Keratinocyte (primary cell): Measurements from ENCODE around the gene IFT25. TPM values are rescaled to one million over a fixed set of nuclear protein-coding genes. Genes with fewer than 3 reads are reported as not detected.

Experiments used
- DNase-seq: peaks from one replicate; pipeline ENCODE4 v3.0.0-alpha.2; 2011; ENCODE audit warnings: low read depth, missing footprints, low spot score
- FAIRE-seq: peaks from 2 replicates; lab custom pipeline; 2011; peaks lifted over from hg19 to GRCh38; lab: Jason Lieb, UNC
- H2AFZ ChIP-seq: 2 replicates; pipeline ENCODE4 v1.6.0; 2012; ENCODE audit warnings: low read length, control low read depth, inconsistent platforms; ENCODE audit not compliant: control insufficient read depth
- H3K27ac ChIP-seq: 2 replicates; pipeline ENCODE4 v1.5.1; 2011; ENCODE audit warnings: low read length; ENCODE audit not compliant: control insufficient read depth, insufficient read depth
- H3K27me3 ChIP-seq: 3 replicates; pipeline ENCODE4 v1.6.0; 2011; ENCODE audit warnings: low read length; ENCODE audit not compliant: control insufficient read depth, insufficient read depth; ENCODE audit errors: extremely low read depth
- H3K36me3 ChIP-seq, 2 experiments: 2 replicates in 1 of 2; 3 replicates in 1 of 2; pipeline ENCODE4 v1.5.1; 2011; ENCODE audit warnings: low read length in 2 of 2, mild to moderate bottlenecking in 1 of 2; ENCODE audit not compliant: control insufficient read depth in 2 of 2, insufficient read depth in 2 of 2; ENCODE audit errors: extremely low read depth in 1 of 2
- H3K4me1 ChIP-seq: 3 replicates; pipeline ENCODE4 v1.5.1; 2011; ENCODE audit warnings: low read length; ENCODE audit not compliant: control insufficient read depth, insufficient read depth; ENCODE audit errors: extremely low read depth
- H3K4me2 ChIP-seq: 3 replicates; pipeline ENCODE4 v1.6.0; 2011; ENCODE audit warnings: low read depth, low read length; ENCODE audit not compliant: control insufficient read depth, insufficient read depth; ENCODE audit errors: extremely low read depth
- H3K4me3 ChIP-seq, 3 experiments: fragments of 200-600 bp in 1 of 3; sonication (generic) in 1 of 3; 2 replicates in 2 of 3; 3 replicates in 1 of 3; pipeline ENCODE4 v1.5.1; 2011 to 2016; ENCODE audit warnings: low read length in 3 of 3, mild to moderate bottlenecking in 3 of 3, control low read depth in 2 of 3, inconsistent platforms in 1 of 3, low read depth in 1 of 3, mixed read lengths in 1 of 3, mixed run types in 1 of 3, moderate library complexity in 1 of 3; ENCODE audit not compliant: control insufficient read depth in 2 of 3, insufficient read depth in 2 of 3; ENCODE audit errors: extremely low read depth in 1 of 3
- H3K79me2 ChIP-seq: 2 replicates; pipeline ENCODE4 v1.6.0; 2012; ENCODE audit warnings: low read length; ENCODE audit not compliant: control insufficient read depth, insufficient read depth
- H3K9ac ChIP-seq: 3 replicates; pipeline ENCODE4 v1.6.0; 2011; ENCODE audit warnings: low read length; ENCODE audit not compliant: control insufficient read depth, insufficient read depth; ENCODE audit errors: extremely low read depth
- H3K9me1 ChIP-seq: 3 replicates; pipeline ENCODE4 v1.6.0; 2011; ENCODE audit warnings: low read length; ENCODE audit not compliant: control insufficient read depth, insufficient read depth; ENCODE audit errors: extremely low read depth
- H3K9me3 ChIP-seq: 2 replicates; pipeline ENCODE4 v1.5.1; 2012; ENCODE audit warnings: low read depth, low read length; ENCODE audit not compliant: control insufficient read depth
- H4K20me1 ChIP-seq: 3 replicates; pipeline ENCODE4 v1.6.0; 2011; ENCODE audit warnings: low read length; ENCODE audit not compliant: control insufficient read depth, insufficient read depth; ENCODE audit errors: extremely low read depth
- EZH2 ChIP-seq: IDR thresholded peaks from one replicate; pipeline ENCODE4 v1.6.1; 2012; ENCODE audit warnings: inconsistent platforms, mild to moderate bottlenecking, low read length, moderate library complexity
- dilution Hi-C: fragments of 300-500 bp; cut with MboI; formaldehyde crosslinking; loops from one replicate; pipeline ENCODE4 v1.7.0; 2020; ENCODE audit warnings: low sequenced_read_pairs; ENCODE audit not compliant: extremely low pct_ligation_motif_present
- polyA plus RNA-seq, 5 experiments: library from polyadenylated mRNA; depleted of rRNA in 3 of 5; stranded (reverse) in 3 of 5; stranded (forward) in 1 of 5; unstranded in 1 of 5; fragments of >200 nt; gene quantifications; 1 replicate in 1 of 5; 2 replicates in 3 of 5; 3 replicates in 1 of 5; pipeline versions ENCODE4 v1.2.1 to v1.2.3, GENCODE V29; 2011 to 2012; ENCODE audit warnings: missing spikeins in 2 of 5, low read depth in 1 of 5, low replicate concordance in 1 of 5
- TF ChIP-seq, protein P1 (sequence below), 3 experiments: IDR thresholded peaks in 1 of 3; conservative IDR thresholded peaks in 1 of 3; optimal IDR thresholded peaks in 1 of 3; 2 replicates in 2 of 3; 3 replicates in 1 of 3; pipeline versions ENCODE3 to v1.5.1; 2011; ENCODE audit warnings: low read length in 3 of 3, mild to moderate bottlenecking in 3 of 3, moderate library complexity in 2 of 3, control low read depth in 1 of 3, inconsistent platforms in 1 of 3; ENCODE audit not compliant: insufficient read depth in 2 of 3; ENCODE audit errors: extremely low read depth in 1 of 3

IFT25 gene
- polyA plus RNA-seq, 1 donor (not counting 4 experiments of a cell fraction or from before 2014, with no cell fraction given), result 64.3 TPM

- Histone ChIP-seq H2AFZ (no peak overlapping the region), H3K4me2 (no peak overlapping the region), H3K27ac (no peak overlapping the region), H3K9me1 (no peaks in the 10 kb centered on the region), H3K9ac (no peak overlapping the region), H4K20me1 (no peaks in the 10 kb centered on the region), H3K4me1 (no peaks in the 10 kb centered on the region), H3K36me3 (peaks cover 33 to 34% of the 10 kb centered on the region in 2 experiments), H3K79me2 (no peaks in the 10 kb centered on the region), H3K9me3 (no peaks in the 10 kb centered on the region), H3K27me3 (no peaks in the 10 kb centered on the region), H3K4me3 (no peak overlapping the region)
- dilution Hi-C loops, result no loop called here
- DNase-seq, result no peak
- FAIRE-seq, result no peak
- TF ChIP-seq, protein P1, sequence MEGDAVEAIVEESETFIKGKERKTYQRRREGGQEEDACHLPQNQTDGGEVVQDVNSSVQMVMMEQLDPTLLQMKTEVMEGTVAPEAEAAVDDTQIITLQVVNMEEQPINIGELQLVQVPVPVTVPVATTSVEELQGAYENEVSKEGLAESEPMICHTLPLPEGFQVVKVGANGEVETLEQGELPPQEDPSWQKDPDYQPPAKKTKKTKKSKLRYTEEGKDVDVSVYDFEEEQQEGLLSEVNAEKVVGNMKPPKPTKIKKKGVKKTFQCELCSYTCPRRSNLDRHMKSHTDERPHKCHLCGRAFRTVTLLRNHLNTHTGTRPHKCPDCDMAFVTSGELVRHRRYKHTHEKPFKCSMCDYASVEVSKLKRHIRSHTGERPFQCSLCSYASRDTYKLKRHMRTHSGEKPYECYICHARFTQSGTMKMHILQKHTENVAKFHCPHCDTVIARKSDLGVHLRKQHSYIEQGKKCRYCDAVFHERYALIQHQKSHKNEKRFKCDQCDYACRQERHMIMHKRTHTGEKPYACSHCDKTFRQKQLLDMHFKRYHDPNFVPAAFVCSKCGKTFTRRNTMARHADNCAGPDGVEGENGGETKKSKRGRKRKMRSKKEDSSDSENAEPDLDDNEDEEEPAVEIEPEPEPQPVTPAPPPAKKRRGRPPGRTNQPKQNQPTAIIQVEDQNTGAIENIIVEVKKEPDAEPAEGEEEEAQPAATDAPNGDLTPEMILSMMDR (optimal IDR thresholded peaks at IDR 0.05 in 1 of 3, IDR thresholded peaks at IDR 0.05 in 1 of 3, conservative IDR thresholded peaks at IDR 0.05 in 1 of 3; ENCODE audit: extremely low read depth in 1 of 3, insufficient read depth in 2 of 3, low read length in 3 of 3), result no peak
- TF ChIP-seq EZH2, result no peak
Measured at GRCh38 chr1:53966794-53967193, 21.3 kb upstream of the IFT25 start.

DNA sequence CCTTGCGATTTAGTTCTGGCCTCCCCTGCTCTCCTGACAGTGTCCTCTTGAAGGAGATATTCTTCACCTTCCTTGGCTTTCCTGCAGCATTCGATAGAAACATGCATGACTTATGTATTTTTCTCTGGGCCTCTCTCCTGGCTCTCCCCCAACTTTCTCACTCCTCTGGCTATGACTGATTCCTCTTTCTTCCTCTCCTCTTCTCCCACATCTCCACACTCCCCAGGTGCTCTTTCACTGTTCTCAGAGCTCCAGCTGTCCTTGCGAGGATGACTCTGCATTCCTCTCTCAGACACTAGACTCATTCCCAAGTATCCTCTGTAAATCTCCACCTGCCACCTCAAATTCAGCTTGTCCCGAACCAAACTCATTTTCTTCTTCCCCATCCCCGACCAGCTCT lies 18.6 kb upstream of the IFT25 start:
- dilution Hi-C loops, result no loop called here
- TF ChIP-seq EZH2, result no peak
- TF ChIP-seq, protein P1 (optimal IDR thresholded peaks at IDR 0.05 in 1 of 3, IDR thresholded peaks at IDR 0.05 in 1 of 3, conservative IDR thresholded peaks at IDR 0.05 in 1 of 3; ENCODE audit: extremely low read depth in 1 of 3, insufficient read depth in 2 of 3, low read length in 3 of 3), result no peak
- no peaks in the 10 kb centered on the region for H3K27me3 ChIP-seq
- H3K79me2 ChIP-seq, result peaks cover 3% of the 10 kb centered on the region
- no peak overlapping the region for H3K4me3 ChIP-seq
- peaks cover 42 to 44% of the 10 kb centered on the region in 2 experiments for H3K36me3 ChIP-seq
- H4K20me1 ChIP-seq, result no peaks in the 10 kb centered on the region
- no peaks in the 10 kb centered on the region for H3K4me1 ChIP-seq
- H2AFZ ChIP-seq, result no peak overlapping the region
- no peak for FAIRE-seq
- no peak overlapping the region for H3K9ac ChIP-seq
- DNase-seq, result no peak
- no peak overlapping the region for H3K27ac ChIP-seq
- no peaks in the 10 kb centered on the region for H3K9me1 ChIP-seq
- no peak overlapping the region for H3K4me2 ChIP-seq
- H3K9me3 ChIP-seq, result no peaks in the 10 kb centered on the region
